ENCODE measurements around the gene MACROD2.

The MACROD2 gene

GRCh38 chr20:14951105-14951504 lies 955.8 kb downstream of the MACROD2 start:
- Histone ChIP-seq H3K4me1 (ENCODE audit: insufficient read depth, low read length) (peaks cover 9% of the 10 kb centered on the region), H3K9me3 (ENCODE audit: low read length) (no peaks in the 10 kb centered on the region), H3K27me3 (ENCODE audit: insufficient read depth, low read length) (no peaks in the 10 kb centered on the region), H3K36me3 (ENCODE audit: insufficient read depth, low read length) (no peaks in the 10 kb centered on the region), H2AFZ (ENCODE audit: low read depth, low read length) (no peak overlapping the region), H3K4me3 (ENCODE audit: low read length) (no peak overlapping the region)

- peaks cover 9% of the 10 kb centered on the region for H3K4me1 ChIP-seq (ENCODE audit: insufficient read depth, low read length)
- no peak overlapping the region for H2AFZ ChIP-seq (ENCODE audit: low read depth, low read length)
- H3K4me3 ChIP-seq (ENCODE audit: low read length) = no peak overlapping the region
- no peaks in the 10 kb centered on the region for H3K9me3 ChIP-seq (ENCODE audit: low read length)
- H3K27me3 ChIP-seq (ENCODE audit: insufficient read depth, low read length) = no peaks in the 10 kb centered on the region
- no peaks in the 10 kb centered on the region for H3K36me3 ChIP-seq (ENCODE audit: insufficient read depth, low read length)
These were observed 956.5 kb downstream of the MACROD2 start for GRCh38 chr20:14951707-14952418.

GRCh38 chr20:14953736-14954135 lies 958.4 kb downstream of the MACROD2 start:
- Histone ChIP-seq H3K9me3 (ENCODE audit: low read length) (no peaks in the 10 kb centered on the region), H2AFZ (ENCODE audit: low read depth, low read length) (no peak overlapping the region), H3K36me3 (ENCODE audit: insufficient read depth, low read length) (no peaks in the 10 kb centered on the region), H3K27me3 (ENCODE audit: insufficient read depth, low read length) (no peaks in the 10 kb centered on the region), H3K4me3 (ENCODE audit: low read length) (no peak overlapping the region), H3K4me1 (ENCODE audit: insufficient read depth, low read length) (peaks cover 9% of the 10 kb centered on the region)

- Histone ChIP-seq H3K27me3 (ENCODE audit: insufficient read depth, low read length) (no peaks in the 10 kb centered on the region), H3K4me1 (ENCODE audit: insufficient read depth, low read length) (peaks cover 9% of the 10 kb centered on the region), H3K9me3 (ENCODE audit: low read length) (no peaks in the 10 kb centered on the region), H2AFZ (ENCODE audit: low read depth, low read length) (no peak overlapping the region), H3K4me3 (ENCODE audit: low read length) (no peak overlapping the region), H3K36me3 (ENCODE audit: insufficient read depth, low read length) (no peaks in the 10 kb centered on the region)
These were observed 960.1 kb downstream of the MACROD2 start for GRCh38 chr20:14955399-14955798.

GRCh38 chr20:14956026-14956425 lies 960.7 kb downstream of the MACROD2 start:
- Histone ChIP-seq H3K4me3 (ENCODE audit: low read length) (no peak overlapping the region), H3K9me3 (ENCODE audit: low read length) (no peaks in the 10 kb centered on the region), H2AFZ (ENCODE audit: low read depth, low read length) (no peak overlapping the region), H3K36me3 (ENCODE audit: insufficient read depth, low read length) (no peaks in the 10 kb centered on the region), H3K4me1 (ENCODE audit: insufficient read depth, low read length) (peaks cover 5% of the 10 kb centered on the region), H3K27me3 (ENCODE audit: insufficient read depth, low read length) (no peaks in the 10 kb centered on the region)

- Histone ChIP-seq H3K27me3 (ENCODE audit: insufficient read depth, low read length) (no peaks in the 10 kb centered on the region), H3K4me3 (ENCODE audit: low read length) (no peak overlapping the region), H3K9me3 (ENCODE audit: low read length) (no peaks in the 10 kb centered on the region), H3K36me3 (ENCODE audit: insufficient read depth, low read length) (no peaks in the 10 kb centered on the region), H3K4me1 (ENCODE audit: insufficient read depth, low read length) (peaks cover 5% of the 10 kb centered on the region), H2AFZ (ENCODE audit: low read depth, low read length) (no peak overlapping the region)
These were observed 961.2 kb downstream of the MACROD2 start for GRCh38 chr20:14956538-14956937.

- Histone ChIP-seq H3K9me3 (ENCODE audit: low read length) (no peaks in the 10 kb centered on the region), H3K4me3 (ENCODE audit: low read length) (no peak overlapping the region), H2AFZ (ENCODE audit: low read depth, low read length) (no peak overlapping the region), H3K4me1 (ENCODE audit: insufficient read depth, low read length) (peaks cover 5% of the 10 kb centered on the region), H3K27me3 (ENCODE audit: insufficient read depth, low read length) (no peaks in the 10 kb centered on the region), H3K36me3 (ENCODE audit: insufficient read depth, low read length) (no peaks in the 10 kb centered on the region)
These were observed 962.1 kb downstream of the MACROD2 start for GRCh38 chr20:14957402-14957801.

GRCh38 chr20:14958626-14959025 lies 963.3 kb downstream of the MACROD2 start:
- H3K9me3 ChIP-seq (ENCODE audit: low read length) = no peaks in the 10 kb centered on the region
- H3K4me1 ChIP-seq (ENCODE audit: insufficient read depth, low read length) = peaks cover 14% of the 10 kb centered on the region
- no peak overlapping the region for H3K4me3 ChIP-seq (ENCODE audit: low read length)
- no peak overlapping the region for H2AFZ ChIP-seq (ENCODE audit: low read depth, low read length)
- H3K36me3 ChIP-seq (ENCODE audit: insufficient read depth, low read length) = no peaks in the 10 kb centered on the region
- H3K27me3 ChIP-seq (ENCODE audit: insufficient read depth, low read length) = no peaks in the 10 kb centered on the region

- H3K27me3 ChIP-seq (ENCODE audit: insufficient read depth, low read length) = no peaks in the 10 kb centered on the region
- H2AFZ ChIP-seq (ENCODE audit: low read depth, low read length) = no peak overlapping the region
- H3K36me3 ChIP-seq (ENCODE audit: insufficient read depth, low read length) = no peaks in the 10 kb centered on the region
- peaks cover 16% of the 10 kb centered on the region for H3K4me1 ChIP-seq (ENCODE audit: insufficient read depth, low read length)
- H3K9me3 ChIP-seq (ENCODE audit: low read length) = no peaks in the 10 kb centered on the region
- H3K4me3 ChIP-seq (ENCODE audit: low read length) = no peak overlapping the region
These were observed 964.5 kb downstream of the MACROD2 start for GRCh38 chr20:14959506-14960475.

GRCh38 chr20:14960831-14961230 lies 965.5 kb downstream of the MACROD2 start:
- Histone ChIP-seq H3K36me3 (ENCODE audit: insufficient read depth, low read length) (no peaks in the 10 kb centered on the region), H2AFZ (ENCODE audit: low read depth, low read length) (no peak overlapping the region), H3K4me3 (ENCODE audit: low read length) (no peak overlapping the region), H3K9me3 (ENCODE audit: low read length) (no peaks in the 10 kb centered on the region), H3K27me3 (ENCODE audit: insufficient read depth, low read length) (no peaks in the 10 kb centered on the region), H3K4me1 (ENCODE audit: insufficient read depth, low read length) (peaks cover 11% of the 10 kb centered on the region)

- peak overlapping the region; percentile 57 for H2AFZ ChIP-seq (ENCODE audit: low read depth, low read length)
- H3K9me3 ChIP-seq (ENCODE audit: low read length) = no peaks in the 10 kb centered on the region
- peaks cover 11% of the 10 kb centered on the region for H3K4me1 ChIP-seq (ENCODE audit: insufficient read depth, low read length)
- no peak overlapping the region for H3K4me3 ChIP-seq (ENCODE audit: low read length)
- H3K27me3 ChIP-seq (ENCODE audit: insufficient read depth, low read length) = no peaks in the 10 kb centered on the region
- H3K36me3 ChIP-seq (ENCODE audit: insufficient read depth, low read length) = no peaks in the 10 kb centered on the region
These were observed 967.9 kb downstream of the MACROD2 start for GRCh38 chr20:14963262-14963663.

- Histone ChIP-seq H3K9me3 (ENCODE audit: low read length) (no peaks in the 10 kb centered on the region), H3K4me3 (ENCODE audit: low read length) (no peak overlapping the region), H3K4me1 (ENCODE audit: insufficient read depth, low read length) (peaks cover 11% of the 10 kb centered on the region), H3K36me3 (ENCODE audit: insufficient read depth, low read length) (no peaks in the 10 kb centered on the region), H3K27me3 (ENCODE audit: insufficient read depth, low read length) (no peaks in the 10 kb centered on the region), H2AFZ (ENCODE audit: low read depth, low read length) (no peak overlapping the region)
These were observed 970.9 kb downstream of the MACROD2 start for GRCh38 chr20:14966203-14966602.

GRCh38 chr20:14966808-14967207 lies 971.5 kb downstream of the MACROD2 start:
- no peaks in the 10 kb centered on the region for H3K27me3 ChIP-seq (ENCODE audit: insufficient read depth, low read length)
- no peak overlapping the region for H2AFZ ChIP-seq (ENCODE audit: low read depth, low read length)
- no peaks in the 10 kb centered on the region for H3K36me3 ChIP-seq (ENCODE audit: insufficient read depth, low read length)
- H3K9me3 ChIP-seq (ENCODE audit: low read length) = no peaks in the 10 kb centered on the region
- H3K4me1 ChIP-seq (ENCODE audit: insufficient read depth, low read length) = peaks cover 11% of the 10 kb centered on the region
- H3K4me3 ChIP-seq (ENCODE audit: low read length) = no peak overlapping the region
